Astrocyte (in vitro differentiated cells and primary cell): Measurements from ENCODE around the gene C1QTNF12.

ENCODE experiments used
- EZH2 ChIP-seq: IDR thresholded peaks from 2 replicates; pipeline ENCODE4 v1.6.1; 2012; ENCODE audit warnings: mild to moderate bottlenecking, low read length, inconsistent platforms; ENCODE audit not compliant: insufficient read depth
- TF ChIP-seq, protein P1 (sequence below): IDR thresholded peaks from 2 replicates; pipeline ENCODE4 v1.5.1; 2011; ENCODE audit warnings: low read depth, mild to moderate bottlenecking, inconsistent platforms, low read length, moderate library complexity; ENCODE audit not compliant: insufficient read depth

DNA sequence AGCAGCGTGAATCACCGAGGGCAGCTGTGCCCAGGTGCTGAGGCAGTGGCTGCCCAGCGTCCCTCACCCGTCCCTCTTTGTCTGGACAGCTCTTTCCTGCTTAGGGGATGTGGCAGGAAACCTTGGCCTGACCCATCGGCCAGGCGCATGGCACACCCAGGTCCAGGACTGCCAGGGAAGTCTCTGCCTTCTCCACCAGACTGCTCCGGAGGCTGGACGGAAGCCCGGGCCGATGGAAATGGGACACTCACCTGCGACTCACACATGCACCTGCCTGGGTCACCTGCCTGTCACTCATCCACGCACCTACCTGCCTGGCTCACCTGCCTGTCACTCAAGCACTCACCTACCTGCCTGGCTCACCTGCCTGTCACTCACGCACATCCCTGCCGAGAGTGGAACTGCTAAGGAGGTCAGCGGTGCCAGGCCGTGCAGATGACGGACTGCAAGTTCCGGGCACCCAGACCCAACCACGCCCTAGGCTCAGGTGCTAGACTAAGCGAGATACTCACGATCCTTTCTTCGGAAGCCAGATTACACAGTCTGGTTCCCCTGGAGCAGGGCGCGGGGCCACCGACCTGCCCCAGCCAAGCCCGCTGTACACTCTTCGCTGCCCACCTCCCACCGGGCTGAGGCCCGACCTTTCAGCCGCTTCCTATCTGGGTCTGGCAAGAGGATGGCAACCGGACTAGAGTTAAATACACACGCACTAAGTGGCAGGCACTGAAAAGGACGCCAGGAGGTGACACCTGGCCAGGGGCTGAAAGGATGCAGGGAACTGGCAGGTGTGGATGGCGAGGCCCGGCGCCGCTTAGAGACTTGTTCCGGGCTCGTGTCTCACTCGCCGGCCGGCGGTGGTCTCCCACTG is 26.1 kb upstream of the C1QTNF12 start:
- TF ChIP-seq, protein P1, sequence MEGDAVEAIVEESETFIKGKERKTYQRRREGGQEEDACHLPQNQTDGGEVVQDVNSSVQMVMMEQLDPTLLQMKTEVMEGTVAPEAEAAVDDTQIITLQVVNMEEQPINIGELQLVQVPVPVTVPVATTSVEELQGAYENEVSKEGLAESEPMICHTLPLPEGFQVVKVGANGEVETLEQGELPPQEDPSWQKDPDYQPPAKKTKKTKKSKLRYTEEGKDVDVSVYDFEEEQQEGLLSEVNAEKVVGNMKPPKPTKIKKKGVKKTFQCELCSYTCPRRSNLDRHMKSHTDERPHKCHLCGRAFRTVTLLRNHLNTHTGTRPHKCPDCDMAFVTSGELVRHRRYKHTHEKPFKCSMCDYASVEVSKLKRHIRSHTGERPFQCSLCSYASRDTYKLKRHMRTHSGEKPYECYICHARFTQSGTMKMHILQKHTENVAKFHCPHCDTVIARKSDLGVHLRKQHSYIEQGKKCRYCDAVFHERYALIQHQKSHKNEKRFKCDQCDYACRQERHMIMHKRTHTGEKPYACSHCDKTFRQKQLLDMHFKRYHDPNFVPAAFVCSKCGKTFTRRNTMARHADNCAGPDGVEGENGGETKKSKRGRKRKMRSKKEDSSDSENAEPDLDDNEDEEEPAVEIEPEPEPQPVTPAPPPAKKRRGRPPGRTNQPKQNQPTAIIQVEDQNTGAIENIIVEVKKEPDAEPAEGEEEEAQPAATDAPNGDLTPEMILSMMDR: no peak
- no peak for TF ChIP-seq EZH2
